Nephron progenitor cell (in vitro differentiated cells): ENCODE results near the gene PIK3C2G.
"Not testable (repeated sequence)": the region's sequence is repeated elsewhere in the genome, so short reads cannot be mapped to it uniquely, and the experiment has no call there.

Experiments
- DNase-seq: peaks from one replicate; pipeline ENCODE4 v3.0.0; 2021
- H3K27ac Mint-ChIP-seq: 2 replicates; pipeline ENCODE4 v1.8.0; 2021; ENCODE audit warnings: mild to moderate bottlenecking, moderate library complexity, mixed read lengths
- H3K27me3 Mint-ChIP-seq: 2 replicates; pipeline ENCODE4 v1.8.0; 2021; ENCODE audit warnings: mild to moderate bottlenecking, low read depth, mixed read lengths; ENCODE audit not compliant: poor library complexity
- H3K36me3 Mint-ChIP-seq: 2 replicates; pipeline ENCODE4 v1.8.0; 2021; ENCODE audit warnings: low read depth, mixed read lengths
- H3K4me1 Mint-ChIP-seq: 2 replicates; pipeline ENCODE4 v1.8.0; 2021; ENCODE audit warnings: mixed read lengths
- H3K4me3 Mint-ChIP-seq: 2 replicates; pipeline ENCODE4 v1.8.0; 2021; ENCODE audit warnings: mild to moderate bottlenecking, moderate library complexity, mixed read lengths
- H3K9me3 Mint-ChIP-seq: 2 replicates; pipeline ENCODE4 v1.8.0; 2021; ENCODE audit warnings: mild to moderate bottlenecking, moderate library complexity, mixed read lengths
- CTCF ChIP-seq: fragments of 200-600 bp; sonication (generic); IDR thresholded peaks from 2 replicates; pipeline ENCODE4 v1.5.0; 2021; ENCODE audit warnings: antibody characterized with exemption

The PIK3C2G gene

GRCh38 chr12:18239526-18239925, 21.8 kb upstream of the PIK3C2G start:
- no peak for DNase-seq
- H3K27me3 Mint-ChIP-seq = no peaks in the 10 kb centered on the region
- peaks cover 5% of the 10 kb centered on the region for H3K36me3 Mint-ChIP-seq
- H3K4me1 Mint-ChIP-seq = no peaks in the 10 kb centered on the region
- H3K27ac Mint-ChIP-seq = no peak overlapping the region
- no peak for TF ChIP-seq CTCF
- H3K4me3 Mint-ChIP-seq = no peak overlapping the region
- peaks cover 27% of the 10 kb centered on the region for H3K9me3 Mint-ChIP-seq

GRCh38 chr12:18242380-18243089, 18.8 kb upstream of the PIK3C2G start:
- TF ChIP-seq CTCF = no peak
- Mint-ChIP-seq H3K9me3 (peaks cover 4% of the 10 kb centered on the region), H3K36me3 (no peaks in the 10 kb centered on the region), H3K4me3 (no peak overlapping the region), H3K27me3 (no peaks in the 10 kb centered on the region), H3K4me1 (no peaks in the 10 kb centered on the region), H3K27ac (no peak overlapping the region)
- no peak for DNase-seq

GRCh38 chr12:18243238-18243637, 18.1 kb upstream of the PIK3C2G start:
- Mint-ChIP-seq H3K27me3 (no peaks in the 10 kb centered on the region), H3K4me3 (no peak overlapping the region), H3K36me3 (no peaks in the 10 kb centered on the region), H3K4me1 (no peaks in the 10 kb centered on the region), H3K9me3 (no peaks in the 10 kb centered on the region), H3K27ac (no peak overlapping the region)
- DNase-seq = no peak
- TF ChIP-seq CTCF = no peak

DNA sequence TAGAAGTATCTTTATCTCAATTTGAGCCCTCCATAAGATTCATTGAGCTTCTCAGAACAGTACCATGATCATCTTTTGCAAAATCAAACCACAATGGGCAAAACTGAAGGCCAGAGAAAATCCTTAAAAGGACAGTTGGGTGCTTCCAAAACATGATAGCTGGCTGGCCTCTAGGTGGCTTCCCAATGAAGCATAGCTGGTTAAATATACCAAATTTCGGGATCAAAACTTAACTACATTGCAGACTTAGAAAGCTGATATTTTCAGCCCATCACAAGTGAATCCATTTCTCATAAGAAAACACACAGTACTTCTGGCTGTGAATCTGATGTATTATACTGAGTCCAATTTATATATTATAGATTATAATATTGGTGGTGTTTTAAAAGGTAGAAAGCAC, 15.3 kb upstream of the PIK3C2G start:
- no peaks in the 10 kb centered on the region for H3K9me3 Mint-ChIP-seq
- H3K4me1 Mint-ChIP-seq = no peaks in the 10 kb centered on the region
- no peaks in the 10 kb centered on the region for H3K36me3 Mint-ChIP-seq
- no peaks in the 10 kb centered on the region for H3K27me3 Mint-ChIP-seq
- H3K4me3 Mint-ChIP-seq = no peak overlapping the region
- no peak overlapping the region for H3K27ac Mint-ChIP-seq
- TF ChIP-seq CTCF = no peak
- no peak for DNase-seq

GRCh38 chr12:18250313-18250916, 10.9 kb upstream of the PIK3C2G start:
- peak; percentile 24 for DNase-seq
- TF ChIP-seq CTCF = peak; percentile 69
- Mint-ChIP-seq H3K36me3 (no peaks in the 10 kb centered on the region), H3K27me3 (no peaks in the 10 kb centered on the region), H3K4me1 (no peaks in the 10 kb centered on the region), H3K9me3 (no peaks in the 10 kb centered on the region), H3K4me3 (no peak overlapping the region), H3K27ac (no peak overlapping the region)

GRCh38 chr12:18254081-18254480, 7.2 kb upstream of the PIK3C2G start:
- Mint-ChIP-seq H3K36me3 (no peaks in the 10 kb centered on the region), H3K4me3 (no peak overlapping the region), H3K4me1 (no peaks in the 10 kb centered on the region), H3K9me3 (no peaks in the 10 kb centered on the region), H3K27ac (no peak overlapping the region), H3K27me3 (no peaks in the 10 kb centered on the region)
- TF ChIP-seq CTCF = no peak
- DNase-seq = no peak

DNA sequence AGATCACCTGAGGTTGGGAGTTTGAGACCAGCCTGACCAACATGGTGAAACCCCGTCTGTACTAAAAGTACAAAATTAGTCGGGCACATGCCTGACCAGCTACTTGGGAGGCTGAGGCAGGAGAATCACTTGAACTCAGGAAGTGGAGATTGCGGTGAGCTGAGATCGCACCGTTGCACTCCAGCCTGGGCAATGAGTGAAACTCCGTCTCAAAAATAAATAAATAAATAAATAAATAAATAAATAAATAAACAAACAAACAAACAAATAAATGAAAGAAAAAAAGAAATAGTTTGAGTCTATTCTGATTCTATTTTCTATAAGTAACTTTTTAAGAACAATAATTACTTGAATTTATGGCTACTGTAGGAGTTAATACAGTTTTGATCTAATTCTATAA, 6.3 kb upstream of the PIK3C2G start:
- H3K27ac Mint-ChIP-seq, H3K9me3 Mint-ChIP-seq, DNase-seq, H3K4me1 Mint-ChIP-seq, H3K36me3 Mint-ChIP-seq, H3K27me3 Mint-ChIP-seq, H3K4me3 Mint-ChIP-seq: not testable (repeated sequence)
